ENCODE measurements around the gene GRM5.
"Not testable (repeated sequence)": the region's sequence is repeated elsewhere in the genome, so short reads cannot be mapped to it uniquely, and the experiment has no call there.

GRCh38 chr11:89070911-89071310, 5.1 kb upstream of the GRM5 start:
- not testable (repeated sequence) for TF ChIP-seq EP300, POLR2A, CTCF, POLR2AphosphoS5 (IDR thresholded peaks at IDR 0.05)
